H1 (cell line): ENCODE data around the gene RREB1. TPM values are rescaled to one million over a fixed set of nuclear protein-coding genes. Genes with fewer than 3 reads are reported as not detected.

Source experiments
- CTCF ChIA-PET: fragments of 300-600 bp; sonication (Branson Sonifier 250); formaldehyde crosslinking; loops from one replicate; lab custom pipeline; 2021; ENCODE audit not compliant: partially characterized antibody; lab: Charles Lee
- POLR2A ChIA-PET: fragments of 300-600 bp; sonication (Branson Sonifier 250); formaldehyde crosslinking; loops from one replicate; lab custom pipeline; 2021; ENCODE audit warnings: inconsistent platforms; ENCODE audit not compliant: partially characterized antibody; lab: Charles Lee
- DNase-seq, 2 experiments: peaks; one replicate each; pipeline versions ENCODE4 v3.0.0 to v3.0.0-alpha.2; 2010 to 2022; ENCODE audit warnings: low spot score in 2 of 2, low read depth in 1 of 2, mixed read lengths in 1 of 2
- FAIRE-seq: peaks from 2 replicates; lab custom pipeline; 2011; peaks lifted over from hg19 to GRCh38; lab: Jason Lieb, UNC
- H2AFZ ChIP-seq: 2 replicates; pipeline ENCODE4 v1.8.1; 2012; ENCODE audit warnings: low read length, inconsistent platforms
- H2AK5ac ChIP-seq: 2 replicates; pipeline ENCODE4 v1.6.1; 2013; ENCODE audit warnings: low read depth, low read length
- H2BK120ac ChIP-seq: replicated peaks from 2 replicates; pipeline ENCODE3; 2013; ENCODE audit warnings: low read depth, low read length, inconsistent platforms
- H2BK12ac ChIP-seq: 2 replicates; pipeline ENCODE4 v1.6.1; 2013; ENCODE audit warnings: low read depth, low read length
- H2BK15ac ChIP-seq: 2 replicates; pipeline ENCODE4 v1.6.1; 2013; ENCODE audit warnings: low read length
- H2BK20ac ChIP-seq: 2 replicates; pipeline ENCODE4 v1.6.1; 2013; ENCODE audit warnings: low read length
- H2BK5ac ChIP-seq: 2 replicates; pipeline ENCODE4 v1.6.1; 2013; ENCODE audit warnings: low read depth, low read length
- H3K14ac ChIP-seq: 2 replicates; pipeline ENCODE4 v1.6.1; 2013; ENCODE audit warnings: inconsistent platforms; ENCODE audit not compliant: insufficient read length
- H3K18ac ChIP-seq: 2 replicates; pipeline ENCODE4 v1.6.1; 2013; ENCODE audit warnings: low read length; ENCODE audit errors: extremely low read depth
- H3K23ac ChIP-seq: 2 replicates; pipeline ENCODE4 v1.6.1; 2013; ENCODE audit warnings: inconsistent platforms; ENCODE audit not compliant: insufficient read length
- H3K23me2 ChIP-seq: 2 replicates; pipeline ENCODE4 v1.6.1; 2013; ENCODE audit warnings: low read depth, low read length
- H3K27ac ChIP-seq: 2 replicates; pipeline ENCODE4 v1.6.1; 2011; ENCODE audit warnings: low read depth, low read length, inconsistent platforms
- H3K27me3 ChIP-seq, 4 experiments: replicated peaks in 1 of 4; 1 replicate in 1 of 4; 2 replicates in 3 of 4; pipeline versions ENCODE4 v1.6.1 to v1.8.1; 2011 to 2013; ENCODE audit warnings: low read length in 3 of 4, mild to moderate bottlenecking in 3 of 4, inconsistent platforms in 2 of 4, mixed read lengths in 2 of 4, moderate library complexity in 1 of 4; ENCODE audit not compliant: control insufficient read depth in 3 of 4, insufficient read depth in 3 of 4; ENCODE audit errors: extremely low read depth in 1 of 4
- H3K36me3 ChIP-seq, 4 experiments: 2 replicates each; pipeline versions ENCODE4 v1.6.1 to v1.8.1; 2011 to 2013; ENCODE audit warnings: mild to moderate bottlenecking in 4 of 4, low read length in 3 of 4, moderate library complexity in 2 of 4, control low read depth in 1 of 4, inconsistent platforms in 1 of 4; ENCODE audit not compliant: insufficient read depth in 4 of 4, control insufficient read depth in 2 of 4
- H3K4ac ChIP-seq: replicated peaks from 2 replicates; pipeline ENCODE3; 2013; ENCODE audit warnings: low read length, low read depth, mixed read lengths, inconsistent platforms; ENCODE audit not compliant: insufficient read length
- H3K4me1 ChIP-seq, 4 experiments: replicated peaks in 1 of 4; 1 replicate in 1 of 4; 2 replicates in 3 of 4; pipeline versions ENCODE4 v1.6.1 to v1.8.1; 2011 to 2013; ENCODE audit warnings: low read length in 3 of 4, inconsistent platforms in 2 of 4, mixed read lengths in 1 of 4; ENCODE audit not compliant: insufficient read depth in 4 of 4, control insufficient read depth in 3 of 4
- H3K4me2 ChIP-seq, 2 experiments: 2 replicates each; pipeline versions ENCODE4 v1.6.1 to v1.8.1; 2011 to 2013; ENCODE audit warnings: low read depth in 2 of 2, low read length in 2 of 2, control low read depth in 1 of 2, inconsistent platforms in 1 of 2, mild to moderate bottlenecking in 1 of 2; ENCODE audit not compliant: insufficient read depth in 1 of 2
- H3K4me3 ChIP-seq, 4 experiments: fragments of 200-600, 300-600 bp in 1 of 4; sonication (generic), shearing (Covaris generic), sonication (Bioruptor Twin) in 1 of 4; 2 replicates each; pipeline versions ENCODE4 v1.5.1 to v1.8.1; 2011 to 2016; ENCODE audit warnings: low read length in 4 of 4, low read depth in 3 of 4, control low read depth in 2 of 4, inconsistent platforms in 2 of 4, mild to moderate bottlenecking in 2 of 4, mixed read lengths in 1 of 4, moderate library complexity in 1 of 4; ENCODE audit not compliant: insufficient read depth in 2 of 4; ENCODE audit errors: extremely low read depth in 1 of 4
- H3K56ac ChIP-seq: replicated peaks from 2 replicates; pipeline ENCODE3; 2013; ENCODE audit warnings: low read depth, mild to moderate bottlenecking, mixed read lengths, low read length, inconsistent platforms; ENCODE audit not compliant: insufficient read length
- H3K79me1 ChIP-seq: 2 replicates; pipeline ENCODE4 v1.6.1; 2013; ENCODE audit warnings: low read depth, low read length, control low read depth
- H3K79me2 ChIP-seq, 2 experiments: 2 replicates each; pipeline versions ENCODE4 v1.6.1 to v1.8.1; 2012 to 2013; ENCODE audit warnings: low read length in 2 of 2, mild to moderate bottlenecking in 2 of 2, inconsistent platforms in 1 of 2; ENCODE audit not compliant: insufficient read depth in 2 of 2, control insufficient read depth in 1 of 2
- H3K9ac ChIP-seq, 4 experiments: replicated peaks in 1 of 4; 1 replicate in 1 of 4; 2 replicates in 3 of 4; pipeline versions ENCODE4 v1.6.1 to v1.8.1; 2011 to 2013; ENCODE audit warnings: low read depth in 3 of 4, low read length in 3 of 4, control low read depth in 2 of 4, mild to moderate bottlenecking in 2 of 4, moderate library complexity in 2 of 4, inconsistent platforms in 1 of 4; ENCODE audit errors: extremely low read depth in 1 of 4
- H3K9me3 ChIP-seq, 2 experiments: 2 replicates each; pipeline versions ENCODE4 v1.6.1 to v1.8.1; 2012 to 2013; ENCODE audit warnings: mild to moderate bottlenecking in 2 of 2, moderate library complexity in 2 of 2, control low read depth in 1 of 2, inconsistent platforms in 1 of 2, low read depth in 1 of 2, low read length in 1 of 2, mixed read lengths in 1 of 2; ENCODE audit not compliant: insufficient read depth in 2 of 2
- H4K20me1 ChIP-seq, 2 experiments: replicated peaks in 1 of 2; 2 replicates each; pipeline versions ENCODE3 to v1.8.1; 2011 to 2013; ENCODE audit warnings: inconsistent platforms in 2 of 2, low read length in 2 of 2, mild to moderate bottlenecking in 1 of 2; ENCODE audit not compliant: insufficient read depth in 2 of 2, control insufficient read depth in 1 of 2
- H4K5ac ChIP-seq: 2 replicates; pipeline ENCODE4 v1.6.1; 2013; ENCODE audit warnings: low read length, low read depth, mixed read lengths, inconsistent platforms; ENCODE audit not compliant: insufficient read length
- H4K8ac ChIP-seq: 2 replicates; pipeline ENCODE4 v1.8.0; 2013; ENCODE audit warnings: mild to moderate bottlenecking, moderate library complexity, low read length, inconsistent platforms; ENCODE audit not compliant: insufficient read depth; ENCODE audit errors: extremely low read depth
- H4K91ac ChIP-seq: replicated peaks from 2 replicates; pipeline ENCODE3; 2013; ENCODE audit warnings: low read length, mixed read lengths, inconsistent platforms; ENCODE audit not compliant: insufficient read length
- KDM5A ChIP-seq: fragments of 200-600 bp; IDR thresholded peaks from 2 replicates; pipeline ENCODE4 v1.7.1; 2012; ENCODE audit warnings: mild to moderate bottlenecking, low read length, inconsistent platforms, mixed read lengths
- RAD21 ChIP-seq, 2 experiments: IDR thresholded peaks in 1 of 2; conservative IDR thresholded peaks in 1 of 2; 2 replicates each; pipeline ENCODE4 v1.6.1; 2011; ENCODE audit warnings: low read depth in 2 of 2, low read length in 2 of 2, improper control_type of control experiment in 1 of 2, inconsistent platforms in 1 of 2, mild to moderate bottlenecking in 1 of 2, moderate library complexity in 1 of 2
- WGBS, 2 experiments: shearing (Covaris generic) in 1 of 2; methylation state at CpG; one replicate each; pipeline versions ENCODE4 v1.1.6 to v1.1.7; 2013 to 2015; ENCODE audit warnings: low lambda C conversion rate in 2 of 2, mixed read lengths in 2 of 2, inconsistent platforms in 1 of 2, low coverage in 1 of 2, missing lambda C conversion rate in 1 of 2; ENCODE audit not compliant: insufficient replicate concordance in 2 of 2, insufficient coverage in 1 of 2, insufficient read length in 1 of 2; ENCODE audit errors: extremely low coverage in 1 of 2, missing lambda C conversion rate in 1 of 2; 5-methylcytosine and 5-hydroxymethylcytosine counted together
- polyA plus RNA-seq, 7 experiments: library from polyadenylated mRNA; depleted of rRNA in 3 of 7; stranded (reverse) in 5 of 7; unstranded in 2 of 7; fragments of >200 nt in 5 of 7; fragments of 200-250 nt in 2 of 7; gene quantifications; 1 replicate in 5 of 7; 2 replicates in 1 of 7; 4 replicates in 1 of 7; pipeline versions ENCODE4 v1.2.1 to v1.2.3, GENCODE V29; 2011 to 2013; ENCODE audit warnings: missing spikeins in 2 of 7, mixed read lengths in 2 of 7
- total RNA-seq: library from RNA; stranded (reverse); fragmentation: NEBNext Ultra II Directional; extraction: Animal tissue kit (Norgen Biotek cat#: 25700); gene quantifications from 2 replicates; pipeline ENCODE4 v1.2.1, GENCODE V29; 2021
- TF ChIP-seq, protein P1 (sequence below): IDR thresholded peaks from 2 replicates; pipeline ENCODE4 v1.6.1; 2011; ENCODE audit warnings: low read depth, mild to moderate bottlenecking, low read length; ENCODE audit not compliant: insufficient read depth
- TF ChIP-seq, protein P2 (sequence below), 3 experiments: IDR thresholded peaks; 1 replicate in 2 of 3; 2 replicates in 1 of 3; pipeline versions ENCODE4 v1.5.1 to v1.6.1; 2011; ENCODE audit warnings: low read length in 3 of 3, mild to moderate bottlenecking in 3 of 3, inconsistent platforms in 2 of 3, low read depth in 1 of 3, moderate library complexity in 1 of 3; ENCODE audit not compliant: insufficient read depth in 1 of 3; ENCODE audit errors: control extremely low read depth in 1 of 3

Gene RREB1
- total and polyA plus RNA-seq, 2 of the 8 experiments (the other 6 are each of a cell fraction or from before 2014, with no cell fraction given) = 3.9 to 34.7 TPM

DNA sequence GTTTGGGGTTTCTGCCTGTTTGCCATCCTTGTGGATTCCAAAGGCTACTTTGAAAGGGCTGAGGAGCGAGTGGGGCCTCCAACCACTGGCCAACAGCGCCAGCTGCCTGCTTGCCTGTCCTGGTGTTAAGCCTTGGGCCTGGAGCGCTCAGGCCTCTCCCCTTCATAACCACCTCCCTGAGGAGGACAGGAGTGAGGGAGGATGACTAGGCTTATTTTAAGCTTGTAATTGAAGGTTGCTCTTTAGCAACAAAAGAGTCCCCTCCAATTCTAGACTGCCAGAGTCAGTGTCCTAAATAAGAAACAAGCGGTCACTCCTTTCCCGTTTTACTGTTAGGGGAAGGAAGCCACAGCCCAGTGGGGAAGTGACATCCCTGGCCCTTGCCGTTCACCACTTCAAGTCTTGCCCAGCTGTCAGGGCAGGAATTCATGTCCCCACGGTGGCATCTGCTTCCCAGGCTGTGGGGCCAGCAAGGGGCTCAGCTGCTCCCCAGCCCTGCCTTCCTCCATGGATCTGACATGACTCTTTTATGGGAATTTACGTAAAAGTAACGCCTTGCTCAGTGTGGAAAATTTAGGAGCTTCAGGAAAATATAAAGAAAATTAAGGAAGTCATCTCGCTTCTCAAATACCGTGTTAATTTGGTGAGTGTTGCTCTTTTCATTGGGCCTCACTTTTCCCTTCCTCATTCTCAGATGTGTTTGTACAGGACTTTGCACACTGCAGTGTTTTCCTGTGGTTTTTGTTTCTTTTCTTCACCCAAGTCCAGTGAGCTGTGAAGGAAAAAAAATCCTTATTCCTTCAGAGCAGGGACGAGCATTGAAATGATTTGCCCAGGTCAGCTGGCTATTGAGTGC is 147.4 kb downstream of the RREB1 start:
- H3K9me3 ChIP-seq = peaks cover 3 to 8% of the 10 kb centered on the region in 2 experiments; a peak in 3 of 4 replicates
- H4K20me1 ChIP-seq = peaks cover 0 to 2% of the 10 kb centered on the region in 2 experiments
- ChIA-PET CTCF (interaction anchor here (0.8 to 6.4 kb wide), 2 partner anchors 10 to 20 kb away, joined by 3 to 55 read pairs; no protein-coding TSS in a partner anchor), POLR2A (no interaction called here)
- no peaks in the 10 kb centered on the region for H3K23me2 ChIP-seq
- H3K27ac ChIP-seq = no peak overlapping the region
- no peaks in the 10 kb centered on the region for H3K27me3 ChIP-seq
- no peak overlapping the region for H2BK20ac ChIP-seq
- no peak overlapping the region for H2BK12ac ChIP-seq
- no peak overlapping the region for H2AFZ ChIP-seq
- no peaks in the 10 kb centered on the region for H3K79me1 ChIP-seq
- no peak overlapping the region for H4K91ac ChIP-seq
- no peak overlapping the region for H2BK15ac ChIP-seq
- H3K18ac ChIP-seq = no peak overlapping the region
- H3K14ac ChIP-seq = no peak overlapping the region
- no peak overlapping the region for H4K5ac ChIP-seq
- H2BK120ac ChIP-seq = no peak overlapping the region
- TF ChIP-seq, protein P1, sequence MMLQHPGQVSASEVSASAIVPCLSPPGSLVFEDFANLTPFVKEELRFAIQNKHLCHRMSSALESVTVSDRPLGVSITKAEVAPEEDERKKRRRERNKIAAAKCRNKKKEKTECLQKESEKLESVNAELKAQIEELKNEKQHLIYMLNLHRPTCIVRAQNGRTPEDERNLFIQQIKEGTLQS = no peak
- TF ChIP-seq, protein P2, sequence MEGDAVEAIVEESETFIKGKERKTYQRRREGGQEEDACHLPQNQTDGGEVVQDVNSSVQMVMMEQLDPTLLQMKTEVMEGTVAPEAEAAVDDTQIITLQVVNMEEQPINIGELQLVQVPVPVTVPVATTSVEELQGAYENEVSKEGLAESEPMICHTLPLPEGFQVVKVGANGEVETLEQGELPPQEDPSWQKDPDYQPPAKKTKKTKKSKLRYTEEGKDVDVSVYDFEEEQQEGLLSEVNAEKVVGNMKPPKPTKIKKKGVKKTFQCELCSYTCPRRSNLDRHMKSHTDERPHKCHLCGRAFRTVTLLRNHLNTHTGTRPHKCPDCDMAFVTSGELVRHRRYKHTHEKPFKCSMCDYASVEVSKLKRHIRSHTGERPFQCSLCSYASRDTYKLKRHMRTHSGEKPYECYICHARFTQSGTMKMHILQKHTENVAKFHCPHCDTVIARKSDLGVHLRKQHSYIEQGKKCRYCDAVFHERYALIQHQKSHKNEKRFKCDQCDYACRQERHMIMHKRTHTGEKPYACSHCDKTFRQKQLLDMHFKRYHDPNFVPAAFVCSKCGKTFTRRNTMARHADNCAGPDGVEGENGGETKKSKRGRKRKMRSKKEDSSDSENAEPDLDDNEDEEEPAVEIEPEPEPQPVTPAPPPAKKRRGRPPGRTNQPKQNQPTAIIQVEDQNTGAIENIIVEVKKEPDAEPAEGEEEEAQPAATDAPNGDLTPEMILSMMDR (IDR thresholded peaks at IDR 0.05; ENCODE audit: control extremely low read depth in 1 of 3, insufficient read depth in 1 of 3, low read depth in 1 of 3, low read length in 3 of 3) = peak in 1 of 3 experiments; percentile 5; a peak in 1 of 4 replicates
- no peak for TF ChIP-seq KDM5A
- peak; percentile 13 to 20; a peak in 2 of 4 replicates for TF ChIP-seq RAD21 (IDR thresholded peaks at IDR 0.05 in 1 of 2, conservative IDR thresholded peaks at IDR 0.05 in 1 of 2; ENCODE audit: low read depth in 2 of 2, low read length in 2 of 2)
- no peak overlapping the region for H3K4me3 ChIP-seq
- no peak overlapping the region for H3K9ac ChIP-seq
- no peak overlapping the region for H3K4ac ChIP-seq
- FAIRE-seq (no peak), DNase-seq (no peak)
- no peak overlapping the region for H3K4me2 ChIP-seq
- 84% methylated on average over 12 of the region's 12 CpGs; no CpG with 5 or more reads in 1 of the 2 experiments for WGBS, 2 experiments
- H3K79me2 ChIP-seq = no peaks in the 10 kb centered on the region
- H4K8ac ChIP-seq = no peak overlapping the region
- H2BK5ac ChIP-seq = no peak overlapping the region
- no peak overlapping the region for H2AK5ac ChIP-seq
- H3K36me3 ChIP-seq = peaks cover 0 to under 1% (median 0%) of the 10 kb centered on the region in 4 experiments; a peak in 1 of 8 replicates
- no peak overlapping the region for H3K56ac ChIP-seq
- H3K23ac ChIP-seq = no peak overlapping the region
- peaks cover 0 to under 1% (median under 1%) of the 10 kb centered on the region in 4 experiments; a peak in 6 of 7 replicates for H3K4me1 ChIP-seq
